ENCODE measurements around the gene TREM2.

DNA sequence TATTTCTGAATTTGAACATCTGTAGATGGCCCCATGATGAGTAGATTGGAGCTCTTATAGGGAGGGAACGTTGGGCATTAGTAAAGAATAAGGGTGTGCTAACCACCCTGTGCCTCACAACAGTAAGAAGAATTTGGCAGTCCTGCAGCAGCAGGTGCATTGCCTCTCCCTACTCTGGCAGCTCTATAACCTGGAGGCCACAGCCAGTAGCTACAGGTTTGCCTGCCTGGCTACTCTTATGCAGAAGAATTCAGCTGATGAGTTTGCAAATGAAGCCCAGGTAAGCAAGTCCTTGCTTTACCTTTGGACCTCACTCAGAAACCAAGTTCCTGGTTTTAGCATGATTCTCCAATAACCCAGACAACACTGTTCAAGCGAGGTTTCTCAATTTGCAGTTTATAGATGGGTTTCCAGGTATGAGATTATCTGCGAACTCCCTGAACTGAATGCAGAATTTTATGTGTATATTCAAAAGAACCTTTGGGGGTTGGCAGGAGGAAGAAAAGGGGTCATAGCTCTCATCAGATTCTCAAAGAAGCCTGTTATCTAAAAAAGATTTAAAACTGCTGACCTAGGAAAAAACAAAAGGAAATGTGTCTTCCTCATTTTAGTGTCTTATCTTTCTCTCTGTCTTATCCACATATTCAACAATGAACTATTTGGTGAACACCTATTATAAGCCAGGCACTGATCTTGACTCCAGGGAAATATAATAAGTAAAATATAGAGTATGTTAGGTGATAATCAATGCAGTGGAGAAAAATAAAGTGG is 27.7 kb downstream of the TREM2 start:
- TF ChIP-seq, protein P1, sequence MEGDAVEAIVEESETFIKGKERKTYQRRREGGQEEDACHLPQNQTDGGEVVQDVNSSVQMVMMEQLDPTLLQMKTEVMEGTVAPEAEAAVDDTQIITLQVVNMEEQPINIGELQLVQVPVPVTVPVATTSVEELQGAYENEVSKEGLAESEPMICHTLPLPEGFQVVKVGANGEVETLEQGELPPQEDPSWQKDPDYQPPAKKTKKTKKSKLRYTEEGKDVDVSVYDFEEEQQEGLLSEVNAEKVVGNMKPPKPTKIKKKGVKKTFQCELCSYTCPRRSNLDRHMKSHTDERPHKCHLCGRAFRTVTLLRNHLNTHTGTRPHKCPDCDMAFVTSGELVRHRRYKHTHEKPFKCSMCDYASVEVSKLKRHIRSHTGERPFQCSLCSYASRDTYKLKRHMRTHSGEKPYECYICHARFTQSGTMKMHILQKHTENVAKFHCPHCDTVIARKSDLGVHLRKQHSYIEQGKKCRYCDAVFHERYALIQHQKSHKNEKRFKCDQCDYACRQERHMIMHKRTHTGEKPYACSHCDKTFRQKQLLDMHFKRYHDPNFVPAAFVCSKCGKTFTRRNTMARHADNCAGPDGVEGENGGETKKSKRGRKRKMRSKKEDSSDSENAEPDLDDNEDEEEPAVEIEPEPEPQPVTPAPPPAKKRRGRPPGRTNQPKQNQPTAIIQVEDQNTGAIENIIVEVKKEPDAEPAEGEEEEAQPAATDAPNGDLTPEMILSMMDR (IDR thresholded peaks at IDR 0.05), result no peak
- TF ChIP-seq POLR2A (IDR thresholded peaks at IDR 0.05), result no peak
